Hair follicle dermal papilla cell (primary cell): ENCODE data around the gene PCGF6. TPM values are rescaled to one million over a fixed set of nuclear protein-coding genes. Genes with fewer than 3 reads are reported as not detected.

Experiments used
- small RNA-seq: library from RNA; depleted of rRNA; stranded (forward); fragments of <200 nt; gene quantifications from one replicate; pipeline ENCODE3, GENCODE V24; 2012
- total RNA-seq: library from RNA; depleted of rRNA; stranded (reverse); fragments of >200 nt; gene quantifications from 2 replicates; pipeline ENCODE4 v1.2.3, GENCODE V29; 2012

Gene PCGF6
- total RNA-seq, result 10.4 and 11.8 TPM in 2 replicates

DNA sequence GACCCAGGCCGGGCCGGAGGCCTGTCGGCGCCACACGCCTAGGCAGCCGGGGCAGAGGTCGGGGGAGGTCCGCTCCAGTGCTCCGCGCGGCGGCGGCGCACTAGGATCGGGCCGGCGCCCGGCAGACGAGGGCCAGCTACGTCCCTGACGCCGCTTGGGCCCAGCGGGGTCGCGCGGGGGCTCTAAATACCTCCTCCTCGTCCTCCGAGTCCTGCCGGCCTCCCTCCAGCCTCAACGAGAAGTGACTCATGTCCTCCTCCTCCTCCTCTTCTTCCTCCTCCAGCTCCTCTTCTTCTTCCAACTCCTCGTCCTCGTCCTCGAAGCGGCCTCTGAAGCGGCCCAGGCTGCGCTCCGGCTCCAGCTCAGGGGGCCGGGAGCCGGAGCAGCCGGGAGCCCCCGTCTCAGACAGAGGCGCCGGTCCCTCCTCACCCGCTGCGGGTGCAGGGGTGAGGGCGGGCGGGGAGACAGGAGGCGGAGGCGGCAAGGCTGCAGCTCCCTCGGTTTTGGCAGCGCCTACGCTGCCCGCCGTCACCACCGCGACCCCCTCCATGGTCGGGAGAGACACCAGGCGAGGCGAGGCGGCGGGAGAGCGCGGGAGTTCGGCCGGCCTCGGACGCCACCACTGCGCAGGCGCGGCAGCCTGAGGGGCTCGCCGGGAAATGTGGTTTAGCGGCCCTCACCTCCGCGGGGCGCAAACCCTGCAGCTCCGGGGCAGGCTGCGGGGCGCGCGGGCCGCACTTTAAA is at the start of gene PCGF6:
TSS of gene PCGF6 (minus strand) at position 624 of the 744 bp plus-strand sequence. CDS start at position 550, 74 bp downstream.

DNA sequence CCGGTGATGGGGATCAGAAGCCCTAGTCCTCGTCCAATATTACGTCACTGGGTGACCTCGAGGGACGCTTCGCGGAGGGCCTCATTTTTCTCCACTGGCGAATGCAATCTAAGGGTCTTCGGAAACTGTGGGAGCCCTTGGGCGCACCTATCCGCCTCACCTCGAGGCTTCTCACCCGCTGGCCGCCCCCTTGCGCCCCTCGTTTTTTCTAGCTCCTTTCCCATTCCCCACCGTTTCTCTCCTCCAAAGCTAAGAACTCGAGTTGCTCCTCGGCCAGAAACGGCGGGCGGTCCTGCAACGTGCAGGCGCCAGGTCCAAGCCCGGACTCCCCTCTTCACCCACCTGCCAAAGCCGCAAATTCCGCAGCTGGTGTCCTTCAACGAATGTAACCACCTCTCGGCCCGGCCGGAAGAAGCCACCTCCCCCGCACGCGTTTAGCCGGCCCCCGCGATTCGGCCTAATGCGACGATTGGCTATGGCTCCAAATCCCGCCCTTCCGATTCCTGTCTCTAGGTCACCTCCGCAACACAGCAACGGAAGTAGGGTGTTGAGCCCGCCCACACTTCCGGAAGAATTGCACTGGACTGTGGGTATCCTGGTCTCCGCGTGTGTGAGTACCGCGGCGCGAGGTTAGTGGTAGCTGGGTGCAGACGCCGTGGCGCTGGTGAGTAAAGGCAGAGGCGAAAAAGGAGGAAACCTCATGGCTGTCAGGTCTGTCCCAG is 45.3 kb upstream of the PCGF6 start, which contains the start of the genes ATP5MK and PDCD11:
TSS of gene ATP5MK (minus strand) at position 409 of the 722 bp plus-strand sequence. CDS start 4,018 bp downstream, outside the sequence.
TSS of gene PDCD11 (plus strand) at position 560 of the 722 bp plus-strand sequence. CDS start 1,801 bp downstream, outside the sequence.

DNA sequence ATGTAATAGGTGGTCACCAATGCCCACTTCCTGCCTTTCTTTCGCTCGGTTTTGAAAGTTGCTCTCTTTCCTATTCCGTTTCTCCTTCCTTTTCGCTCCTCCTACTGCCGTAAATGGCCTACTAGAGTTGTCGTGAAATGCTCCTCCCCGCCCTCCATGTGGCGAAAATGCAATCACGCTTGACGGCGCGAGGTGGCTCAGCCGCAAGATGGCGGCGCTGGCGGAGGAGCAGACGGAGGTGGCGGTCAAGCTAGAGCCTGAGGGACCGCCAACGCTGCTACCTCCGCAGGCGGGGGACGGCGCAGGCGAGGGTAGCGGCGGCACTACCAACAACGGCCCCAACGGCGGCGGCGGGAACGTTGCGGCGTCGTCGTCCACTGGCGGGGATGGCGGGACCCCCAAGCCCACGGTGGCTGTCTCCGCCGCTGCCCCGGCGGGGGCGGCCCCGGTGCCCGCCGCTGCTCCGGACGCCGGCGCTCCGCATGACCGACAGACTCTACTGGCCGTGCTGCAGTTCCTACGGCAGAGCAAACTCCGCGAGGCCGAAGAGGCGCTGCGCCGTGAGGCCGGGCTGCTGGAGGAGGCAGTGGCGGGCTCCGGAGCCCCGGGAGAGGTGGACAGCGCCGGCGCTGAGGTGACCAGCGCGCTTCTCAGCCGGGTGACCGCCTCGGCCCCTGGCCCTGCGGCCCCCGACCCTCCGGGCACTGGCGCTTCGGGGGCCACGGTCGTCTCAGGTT is 17.0 kb upstream of the PCGF6 start, which contains the start of gene TAF5:
TSS of gene TAF5 (plus strand) at position 195 of the 737 bp plus-strand sequence. CDS start at position 209, 14 bp downstream.

GRCh38 chr10:103276896-103277712 is 73.8 kb downstream of the PCGF6 start, which contains the start of gene INA:
Gene INA, plus strand, starts transcription at chr10:103277138. Its CDS starts 74 bp downstream, at chr10:103277212.

Small RNAs within 50 kb of the gene (small RNA-seq; reads per million reads assigned to genes)
- not detected for gene RNU11-3P

Other genes with a start within 250 kb of the PCGF6 start
- 58.8 and 66.5 TPM in 2 replicates for gene NT5C2, start 157.9 kb downstream of the PCGF6 start, total RNA-seq
- 0.16 TPM in 1 of 2 replicates, not detected in the other for gene RPEL1, start 105.3 kb downstream of the PCGF6 start, total RNA-seq
- gene INA, start 74.0 kb downstream of the PCGF6 start, total RNA-seq, result 12.8 and 13.0 TPM in 2 replicates
- gene TAF5, start 16.8 kb upstream of the PCGF6 start, total RNA-seq, result 1.9 and 2.4 TPM in 2 replicates
- gene ATP5MK, start 45.3 kb upstream of the PCGF6 start, total RNA-seq, result 116 and 154 TPM in 2 replicates
- gene PDCD11, start 45.5 kb upstream of the PCGF6 start, total RNA-seq, result 30.4 and 36.7 TPM in 2 replicates
- 51.1 and 61.2 TPM in 2 replicates for gene CALHM2, start 101.2 kb upstream of the PCGF6 start, total RNA-seq
- gene CALHM1, start 107.8 kb upstream of the PCGF6 start, total RNA-seq, result not detected in 2 replicates
- not detected in 2 replicates for gene CALHM3, start 128.1 kb upstream of the PCGF6 start, total RNA-seq
- gene NEURL1, start 142.6 kb upstream of the PCGF6 start, total RNA-seq, result 0.12 and 0.16 TPM in 2 replicates